ENCODE measurements around the gene CTR9.

Gene CTR9

DNA sequence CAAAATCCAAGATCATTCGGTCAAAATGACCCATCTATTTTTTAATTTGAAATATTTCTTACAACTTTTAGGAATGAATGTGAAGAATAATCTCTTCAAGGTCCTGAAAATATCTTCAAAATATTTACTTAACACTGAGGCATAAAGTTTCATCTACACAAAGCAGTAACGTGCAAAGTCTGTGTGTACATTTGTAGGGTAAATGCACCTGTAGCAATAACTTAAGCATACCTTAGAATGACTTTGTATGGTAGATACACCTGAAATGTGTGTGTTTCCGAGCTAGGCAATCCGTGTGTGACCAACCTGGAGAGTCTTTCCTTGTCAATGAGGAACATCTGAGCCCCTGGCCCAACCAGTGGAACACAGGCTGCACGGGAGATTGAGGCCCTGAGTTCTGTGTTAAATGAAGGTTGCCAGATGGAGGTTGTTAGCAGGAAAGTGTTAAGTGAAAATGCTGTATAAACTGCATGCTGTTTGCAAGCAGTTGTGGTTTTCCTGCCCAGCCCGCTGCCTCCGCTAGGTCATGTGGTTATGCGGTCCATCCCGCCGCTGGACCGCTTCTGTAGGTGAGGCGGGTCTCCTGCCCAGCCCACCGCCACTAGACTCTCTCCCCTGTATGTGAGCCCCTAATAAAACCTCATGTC, 7.6 kb upstream of the CTR9 start:
- DNase-seq, result no peak

DNA sequence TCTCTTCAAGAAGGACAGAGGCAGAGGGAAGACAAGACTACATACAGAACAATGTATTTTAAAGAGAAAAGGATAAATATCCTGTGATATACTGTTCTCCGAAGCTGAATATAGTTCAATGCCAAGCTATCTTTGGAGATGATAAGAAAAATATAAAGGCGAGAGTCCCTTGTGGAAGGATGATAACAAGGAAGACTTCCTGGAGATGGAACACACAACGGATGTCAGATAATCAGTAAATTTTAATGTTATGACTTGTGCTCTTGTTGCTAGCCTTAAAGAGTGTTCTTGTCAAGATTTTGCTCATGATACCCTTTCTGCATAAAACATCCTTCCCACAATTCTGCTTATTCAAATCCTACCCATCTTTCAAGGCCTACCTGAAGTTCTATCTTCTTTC, 6.8 kb upstream of the CTR9 start:
- no peak for DNase-seq

DNA sequence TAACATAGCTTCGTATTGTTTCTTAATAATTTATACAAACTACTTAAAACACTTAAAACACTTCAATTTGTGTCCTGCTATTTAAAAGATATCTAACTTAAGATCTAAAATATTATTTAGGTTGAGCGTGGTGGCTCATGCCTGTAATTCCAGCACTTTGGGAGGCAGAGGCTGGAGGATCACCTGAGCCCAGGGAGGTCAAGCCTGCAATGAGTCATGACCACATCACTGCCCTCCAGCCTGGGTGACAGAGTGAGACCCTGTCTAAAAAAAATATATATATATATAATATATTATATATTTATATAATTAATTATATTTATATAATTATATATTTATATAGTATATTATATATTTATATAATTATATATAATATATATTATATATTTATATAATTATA, 4.2 kb upstream of the CTR9 start:
- DNase-seq, result no peak

DNA sequence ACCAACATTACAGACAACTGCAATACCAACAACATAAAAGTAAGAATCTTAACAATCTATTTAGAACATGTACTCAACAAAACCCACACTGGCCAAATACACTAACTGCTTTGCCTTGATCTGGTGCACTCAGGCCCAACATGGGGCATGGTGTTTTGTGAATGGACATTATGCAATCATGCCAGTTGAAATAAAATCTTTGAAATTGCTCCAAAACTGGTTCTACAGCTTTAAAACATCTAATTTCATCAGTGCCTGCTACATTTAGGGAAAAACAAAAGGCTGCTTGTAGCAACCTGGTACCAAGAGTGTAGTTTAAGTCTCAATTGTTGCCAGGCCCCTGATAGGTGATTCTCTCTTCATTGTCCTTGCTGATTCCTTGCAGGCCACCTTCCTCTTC, 3.3 kb upstream of the CTR9 start:
- DNase-seq, result no peak

GRCh38 chr11:10749476-10749875, 1.6 kb upstream of the CTR9 start:
- no peak for DNase-seq

DNA sequence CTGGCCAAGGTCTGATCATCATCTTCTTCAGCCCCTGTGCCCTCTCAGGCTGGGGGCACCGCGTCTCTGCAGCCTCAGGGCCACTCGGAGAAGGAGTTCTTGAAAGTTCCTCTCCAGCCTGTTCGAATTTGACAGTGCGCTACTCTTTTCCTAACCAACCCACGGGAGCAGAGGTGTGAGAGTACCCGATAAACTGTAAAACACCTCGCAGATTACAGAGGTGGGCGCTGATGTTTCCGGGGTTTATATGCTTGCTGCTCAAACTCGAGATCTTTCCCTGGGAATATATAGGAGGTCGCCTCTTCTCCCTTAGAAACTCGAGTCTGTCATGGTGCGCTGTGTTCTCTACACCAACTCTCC, 515 bp downstream of the CTR9 start:
- DNase-seq, result peak in 1 of 3 donors; percentile 32

- DNase-seq, result no peak
Measured at GRCh38 chr11:10752061-10752460, 1.0 kb downstream of the CTR9 start.

DNA sequence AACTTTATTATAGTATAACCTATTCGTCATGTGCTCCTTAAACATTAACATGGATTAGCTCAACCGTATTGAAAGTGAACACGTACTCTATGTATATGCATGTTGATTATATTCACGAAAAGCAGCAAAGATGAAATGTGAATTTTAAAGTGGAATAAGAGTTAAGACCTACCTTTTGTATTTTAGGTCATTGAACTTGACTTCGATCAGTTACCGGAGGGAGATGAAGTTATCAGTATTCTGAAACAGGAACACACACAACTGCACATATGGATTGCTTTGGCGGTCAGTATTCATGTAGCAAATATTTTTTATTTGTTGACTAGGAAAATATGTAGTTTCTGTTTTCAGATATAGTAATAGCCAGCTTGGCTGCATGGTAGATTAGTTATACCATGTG, 1.4 kb downstream of the CTR9 start:
- DNase-seq, result no peak

- DNase-seq, result peak; percentile 17 to 40 (median 24)
Measured at GRCh38 chr11:10758957-10759356, 7.9 kb downstream of the CTR9 start.

DNA sequence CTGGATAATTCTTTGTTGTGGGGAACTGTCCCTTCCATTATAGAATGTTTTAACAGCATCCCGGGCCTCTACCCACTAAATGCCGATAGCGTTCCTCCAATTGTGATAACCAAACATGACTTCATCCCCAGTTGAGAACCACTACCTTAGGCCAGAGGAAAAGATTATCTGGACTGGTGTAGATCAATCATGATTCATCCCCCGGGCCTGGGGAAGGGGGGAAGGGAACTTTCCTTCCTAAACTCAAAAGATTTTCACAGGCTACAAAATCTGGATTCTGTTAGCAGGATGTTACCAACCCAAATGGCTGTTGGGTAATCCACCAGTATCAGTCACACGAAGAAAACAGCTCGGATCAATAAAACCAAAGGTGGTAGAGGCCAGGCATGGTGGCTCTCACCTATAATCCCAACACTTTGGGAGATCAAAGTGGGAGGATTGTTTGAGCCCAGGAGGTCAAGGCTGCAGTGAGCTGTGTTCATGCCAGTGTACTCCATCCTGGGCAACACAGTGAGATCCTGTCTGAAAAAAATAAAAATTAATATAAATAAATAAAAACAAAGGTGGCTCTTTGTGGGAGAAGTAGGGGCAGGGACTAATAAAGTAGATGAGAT, 10.1 kb downstream of the CTR9 start:
- no peak for DNase-seq

- DNase-seq, result no peak
Measured at GRCh38 chr11:10762185-10762584, 11.1 kb downstream of the CTR9 start.

GRCh38 chr11:10762913-10763421, 11.9 kb downstream of the CTR9 start:
- DNase-seq, result no peak

DNA sequence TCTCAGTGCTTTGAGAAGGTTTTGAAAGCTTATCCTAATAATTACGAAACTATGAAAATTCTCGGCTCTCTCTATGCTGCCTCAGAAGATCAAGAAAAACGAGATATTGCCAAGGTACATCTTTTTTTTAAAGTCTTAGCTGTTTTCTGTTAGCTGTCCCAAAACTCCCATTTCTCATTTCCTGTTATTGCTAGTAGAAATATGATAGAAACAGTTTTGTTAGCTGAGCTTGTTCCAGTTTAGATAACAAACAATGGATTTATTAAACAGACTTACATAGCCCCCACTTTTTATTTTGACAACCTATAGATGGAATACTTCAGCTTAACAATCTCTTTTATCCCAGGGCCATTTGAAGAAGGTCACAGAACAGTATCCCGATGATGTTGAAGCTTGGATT, 12.7 kb downstream of the CTR9 start:
- DNase-seq, result no peak

DNA sequence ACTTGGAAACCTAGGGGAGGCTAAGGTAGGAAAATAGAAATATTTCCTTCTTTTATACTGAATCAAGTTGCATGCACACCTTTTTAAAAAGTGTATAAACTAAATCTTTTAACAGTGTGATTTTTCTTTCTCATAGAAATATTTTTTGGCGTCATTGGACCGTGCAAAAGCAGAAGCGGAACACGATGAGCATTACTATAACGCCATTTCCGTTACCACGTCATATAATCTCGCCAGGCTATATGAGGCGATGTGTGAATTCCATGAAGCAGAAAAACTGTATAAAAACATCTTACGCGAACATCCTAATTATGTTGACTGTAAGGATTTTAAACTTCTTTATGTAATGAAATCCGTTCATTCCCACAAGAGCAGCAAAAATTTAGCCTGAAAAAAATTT, 13.4 kb downstream of the CTR9 start:
- DNase-seq, result no peak

DNA sequence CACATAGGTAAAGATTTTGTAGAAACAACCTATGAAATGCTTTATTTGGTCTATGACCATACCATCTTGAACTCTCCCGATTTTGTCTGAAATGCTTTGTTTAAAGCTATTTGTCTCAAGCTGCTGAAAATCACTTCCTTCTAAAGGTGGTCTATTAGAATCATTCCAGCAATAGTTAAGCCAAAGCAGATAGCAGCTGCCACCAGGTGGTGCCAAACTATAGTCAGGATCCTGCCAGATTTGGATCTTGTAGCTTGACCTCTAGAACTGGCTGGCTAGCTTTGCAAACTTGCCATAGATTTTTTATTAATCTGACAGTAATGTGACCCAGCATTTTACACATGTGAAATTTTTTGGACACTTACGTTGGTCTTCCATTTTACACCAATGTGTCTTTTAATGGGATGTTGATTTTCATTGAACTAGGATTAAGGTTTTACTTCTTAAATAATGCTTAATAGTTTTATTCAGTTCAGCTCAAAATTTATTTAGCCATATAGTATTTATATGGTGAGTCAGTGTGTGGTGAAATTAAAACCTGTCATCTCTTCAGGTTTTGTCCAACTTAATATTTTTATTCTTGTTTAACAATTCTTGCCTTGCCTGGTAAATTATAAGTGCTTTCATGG, 19.7 kb downstream of the CTR9 start:
- peak; percentile 61 to 67 (median 63) for DNase-seq

DNA sequence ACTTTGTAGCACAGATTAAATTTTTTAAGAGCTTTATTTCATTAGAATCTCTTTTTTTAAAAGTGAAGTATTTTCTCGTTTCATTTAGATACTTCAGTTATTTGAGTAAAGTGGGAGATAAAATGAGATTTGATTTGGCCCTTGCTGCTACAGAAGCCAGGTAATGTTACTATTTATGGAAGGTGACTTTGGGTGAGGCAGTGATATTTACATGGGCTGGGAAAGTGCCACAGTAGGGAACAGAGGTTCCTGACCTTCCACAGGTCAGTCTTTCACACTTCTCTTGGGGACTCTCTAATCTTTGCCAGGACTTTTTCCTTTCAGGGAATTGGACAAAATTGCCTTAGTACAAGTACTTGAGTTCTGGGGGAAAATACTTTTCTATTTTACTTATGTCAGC, 20.4 kb downstream of the CTR9 start:
- DNase-seq, result no peak

DNA sequence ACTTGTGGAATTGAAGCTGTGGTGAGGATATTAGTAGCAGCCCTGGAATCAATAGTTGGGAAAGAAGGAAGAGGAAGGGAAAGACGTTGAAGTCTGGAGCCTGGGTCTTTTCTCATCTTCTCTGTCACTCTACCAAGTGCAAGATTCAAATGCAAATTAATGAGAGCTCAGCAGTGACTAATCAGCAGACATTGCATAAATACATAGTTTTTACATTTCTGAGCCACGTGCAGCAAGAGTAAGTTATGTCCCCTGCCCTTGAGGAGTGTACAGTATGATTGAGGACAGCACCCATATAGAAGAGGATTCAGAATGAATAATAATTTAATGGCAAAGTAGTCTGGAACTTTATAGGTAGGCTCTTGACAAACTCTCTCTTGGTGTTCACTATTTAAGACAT, 23.8 kb downstream of the CTR9 start:
- DNase-seq, result no peak

GRCh38 chr11:10777393-10777793, 26.3 kb downstream of the CTR9 start:
- no peak for DNase-seq

DNA sequence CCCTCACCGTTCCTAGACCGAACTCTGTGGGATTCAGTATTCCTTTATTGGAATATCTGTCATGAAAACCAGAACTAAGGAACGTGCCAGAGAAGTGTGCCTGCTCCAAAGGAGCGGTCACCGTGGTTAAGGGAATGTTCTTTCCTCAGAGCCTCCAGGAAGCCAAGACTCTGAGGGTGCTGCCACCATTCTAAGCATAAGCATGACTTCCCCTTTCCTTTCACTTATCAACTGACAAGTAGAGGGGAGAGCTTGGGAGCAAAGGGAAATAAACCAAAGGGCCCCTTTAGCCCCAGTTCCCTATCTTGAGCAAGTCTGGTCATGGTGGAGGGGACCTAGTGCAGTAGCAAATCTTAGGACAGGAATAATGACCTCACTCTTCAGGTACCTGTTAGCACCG, 26.8 kb downstream of the CTR9 start:
- peak; percentile 37 to 45 (median 44) for DNase-seq

DNA sequence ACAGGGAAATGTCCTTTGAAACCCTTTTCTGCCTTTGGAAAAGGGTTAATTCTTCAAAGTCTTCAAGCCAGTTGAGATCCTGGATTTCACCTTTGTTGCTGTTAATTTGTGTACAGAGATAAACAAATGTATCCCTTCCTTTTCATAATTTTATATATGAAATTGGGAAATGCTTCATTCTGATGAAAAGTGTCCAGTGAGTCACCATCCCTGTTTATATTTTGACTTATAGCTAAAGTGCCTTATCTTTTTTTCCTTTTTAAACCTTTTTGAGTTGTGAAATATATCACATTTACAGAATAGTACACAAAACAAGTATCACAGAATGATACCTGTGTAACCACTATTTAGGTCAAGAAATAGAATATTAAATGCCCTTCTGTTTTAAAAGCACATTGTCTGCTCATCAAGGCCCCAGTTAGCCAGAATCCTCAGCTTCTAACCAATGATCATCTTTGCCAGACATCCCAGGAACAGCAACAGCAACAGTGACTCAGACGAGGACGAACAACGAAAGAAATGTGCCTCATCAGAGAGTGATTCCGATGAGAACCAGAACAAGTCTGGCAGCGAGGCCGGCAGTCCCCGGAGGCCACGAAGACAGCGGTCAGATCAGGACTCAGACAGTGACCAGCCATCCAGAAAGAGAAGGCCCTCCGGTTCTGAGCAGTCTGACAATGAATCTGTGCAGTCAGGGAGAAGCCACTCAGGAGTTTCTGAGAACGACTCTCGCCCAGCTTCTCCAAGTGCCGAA, 27.3 kb downstream of the CTR9 start:
- DNase-seq, result no peak

- no peak for DNase-seq
Measured at GRCh38 chr11:10779086-10779485, 28.0 kb downstream of the CTR9 start.

DNA sequence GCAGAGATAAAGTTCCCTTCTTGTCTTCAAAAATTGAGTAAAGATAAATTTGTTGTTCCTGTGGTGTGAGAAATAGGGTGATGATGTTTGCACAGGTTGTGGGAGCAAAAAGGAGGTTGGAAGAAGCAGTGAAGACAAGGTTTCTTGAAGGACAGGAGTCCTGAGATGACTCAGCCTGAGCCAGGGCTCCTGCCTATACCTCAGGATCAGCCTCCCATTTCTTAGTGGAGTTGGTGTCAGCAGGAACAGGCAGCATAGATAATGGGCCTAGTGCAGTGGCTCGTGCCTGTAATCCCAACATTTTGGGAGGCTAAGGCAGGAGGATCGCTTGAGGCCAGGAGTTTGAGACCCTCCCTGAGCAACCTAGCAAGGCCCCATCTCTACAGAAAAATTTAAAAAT, 29.0 kb downstream of the CTR9 start:
- no peak for DNase-seq

DNA sequence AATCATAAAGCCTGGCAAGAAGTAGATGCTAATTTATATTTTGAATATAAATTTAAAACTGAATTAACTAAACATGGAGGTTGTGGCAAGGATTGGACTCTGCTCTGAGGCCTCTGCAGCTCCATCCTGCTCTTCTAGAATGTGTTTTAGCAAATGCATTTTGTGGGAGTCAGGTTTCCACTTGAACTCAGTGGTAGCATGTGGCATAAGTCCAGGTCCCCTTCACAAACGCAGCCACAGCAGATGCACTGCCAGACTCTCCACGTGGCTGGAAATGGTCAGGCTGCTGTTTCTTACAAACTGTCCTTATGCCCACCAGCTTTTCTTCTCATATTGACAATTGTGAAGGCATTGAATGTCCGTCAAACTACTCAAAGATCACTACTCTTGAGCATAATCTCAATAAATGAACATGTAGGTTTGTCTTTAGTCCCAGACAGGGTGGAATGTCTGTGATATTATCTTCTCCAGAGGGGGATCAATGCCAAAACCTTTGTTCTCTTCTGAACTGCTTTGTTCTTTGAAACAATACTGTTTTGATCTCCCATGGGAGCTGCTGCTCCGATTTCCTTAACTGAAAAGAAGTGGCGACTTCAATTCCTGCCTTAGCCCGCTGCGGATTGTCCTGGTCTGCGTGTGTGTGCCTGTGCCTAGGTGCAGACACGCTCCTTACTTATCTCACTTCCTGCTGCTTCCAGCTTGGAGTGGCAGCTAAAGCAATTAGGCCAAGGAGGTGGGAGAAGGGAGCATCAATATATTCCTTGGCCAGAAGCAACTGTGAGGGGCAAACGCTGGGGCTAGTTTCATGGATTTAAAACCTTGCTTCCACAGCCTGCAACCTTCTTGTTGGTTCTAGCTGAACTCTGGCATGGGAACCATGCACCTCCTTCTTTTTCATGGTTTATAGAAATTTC, 33.4 kb downstream of the CTR9 start:
- no peak for DNase-seq

Measured in suppressor macrophage treated with lipopolysaccharide for 1 hour (primary cell).